HG03575 (cell line): ENCODE measurements around the gene PTPN23.

Experiments
- ATAC-seq: cut with Tn5 transposase; IDR thresholded peaks from one replicate; pipeline ENCODE4 v1.9.1; 2021; ENCODE audit not compliant: unreplicated experiment, insufficient number of reproducible peaks, low FRiP score; ENCODE audit errors: extremely low read depth

Gene PTPN23

GRCh38 chr3:47412842-47413520 lies 32.2 kb downstream of the PTPN23 start:
- no peak for ATAC-seq

DNA sequence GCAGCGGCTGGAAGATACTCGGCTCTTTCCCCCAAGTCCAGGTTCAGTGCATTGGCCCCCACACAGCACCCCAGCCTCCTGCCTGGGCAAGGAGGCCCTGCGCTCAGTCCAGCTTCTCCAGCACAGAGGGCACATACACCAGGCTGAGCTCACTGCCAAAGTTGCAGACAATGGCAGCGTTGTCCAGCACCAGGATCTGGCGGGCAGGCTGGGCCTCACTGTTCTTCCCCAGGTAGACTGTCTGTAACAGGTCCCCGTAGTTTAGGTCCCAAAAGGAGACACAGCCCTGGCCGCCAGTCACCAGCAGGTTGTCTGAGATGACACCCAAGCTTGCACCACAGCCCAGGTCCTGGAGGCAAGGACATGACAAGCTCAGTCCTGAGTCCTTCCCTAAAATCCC lies 32.9 kb downstream of the PTPN23 start:
- no peak for ATAC-seq

DNA sequence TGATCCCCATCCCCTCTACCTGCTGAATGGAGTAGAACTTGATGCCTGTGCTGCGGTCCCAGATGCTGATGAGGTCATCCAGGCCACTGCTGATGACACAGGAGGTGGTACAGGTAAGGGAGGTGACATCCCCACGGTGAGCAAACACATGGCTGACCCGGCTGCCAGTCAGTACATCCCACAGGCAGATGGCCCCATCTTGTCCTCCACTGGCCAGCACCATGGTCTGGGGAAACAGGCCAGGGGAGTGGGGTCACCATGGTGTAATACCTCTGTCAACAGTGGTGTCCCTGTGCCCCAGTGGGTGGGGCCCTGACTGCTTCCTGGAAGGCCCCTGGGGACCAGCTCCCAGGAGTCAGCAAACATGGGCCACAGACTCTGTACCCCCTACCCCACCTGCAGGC lies 33.3 kb downstream of the PTPN23 start:
- no peak for ATAC-seq

DNA sequence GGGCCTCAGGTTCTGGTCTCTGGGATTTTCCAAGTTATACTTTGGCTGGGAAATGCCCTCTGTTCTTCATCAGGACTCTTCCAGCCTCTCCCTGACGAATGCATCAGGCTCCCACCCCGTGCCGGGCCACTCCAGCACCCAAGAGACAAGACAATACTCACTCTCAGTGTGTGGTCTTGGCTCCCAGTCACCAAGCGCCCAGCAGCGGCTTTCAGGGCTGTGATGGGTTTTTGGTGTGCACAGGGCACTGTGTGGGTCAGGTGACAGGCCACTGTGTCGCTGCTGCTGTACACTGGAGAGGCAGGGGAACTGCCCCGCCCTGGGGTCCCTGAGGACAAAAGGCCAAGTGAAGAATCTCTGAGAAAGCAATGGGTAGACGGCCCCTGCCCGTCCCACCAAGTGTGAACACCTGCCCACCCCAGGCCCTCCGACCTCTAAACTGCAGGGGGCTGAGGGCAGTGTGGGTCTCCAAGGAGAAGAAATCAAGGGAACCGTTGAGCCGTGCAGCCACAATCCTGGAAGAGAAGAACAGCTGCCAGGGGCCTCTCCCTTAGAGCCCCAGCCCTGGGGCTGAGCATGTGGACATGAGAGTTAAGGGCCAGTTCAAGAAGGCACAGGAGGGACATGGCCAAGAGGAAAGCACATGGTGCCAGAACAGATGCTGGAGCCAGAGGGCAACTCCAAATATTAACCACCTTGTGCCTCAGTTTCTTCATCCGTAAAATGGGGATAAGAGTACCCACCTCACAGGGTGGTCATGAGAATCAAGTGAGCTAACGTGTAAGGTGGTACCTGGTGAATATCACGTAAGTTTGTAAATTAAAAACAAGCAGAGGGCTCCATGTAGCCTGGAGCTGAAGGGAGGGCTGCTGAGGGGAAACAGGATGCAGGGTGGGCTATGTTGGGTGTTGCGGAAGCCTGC lies 34.1 kb downstream of the PTPN23 start:
- ATAC-seq, result no peak

GRCh38 chr3:47416041-47416440 lies 35.2 kb downstream of the PTPN23 start:
- no peak for ATAC-seq

DNA sequence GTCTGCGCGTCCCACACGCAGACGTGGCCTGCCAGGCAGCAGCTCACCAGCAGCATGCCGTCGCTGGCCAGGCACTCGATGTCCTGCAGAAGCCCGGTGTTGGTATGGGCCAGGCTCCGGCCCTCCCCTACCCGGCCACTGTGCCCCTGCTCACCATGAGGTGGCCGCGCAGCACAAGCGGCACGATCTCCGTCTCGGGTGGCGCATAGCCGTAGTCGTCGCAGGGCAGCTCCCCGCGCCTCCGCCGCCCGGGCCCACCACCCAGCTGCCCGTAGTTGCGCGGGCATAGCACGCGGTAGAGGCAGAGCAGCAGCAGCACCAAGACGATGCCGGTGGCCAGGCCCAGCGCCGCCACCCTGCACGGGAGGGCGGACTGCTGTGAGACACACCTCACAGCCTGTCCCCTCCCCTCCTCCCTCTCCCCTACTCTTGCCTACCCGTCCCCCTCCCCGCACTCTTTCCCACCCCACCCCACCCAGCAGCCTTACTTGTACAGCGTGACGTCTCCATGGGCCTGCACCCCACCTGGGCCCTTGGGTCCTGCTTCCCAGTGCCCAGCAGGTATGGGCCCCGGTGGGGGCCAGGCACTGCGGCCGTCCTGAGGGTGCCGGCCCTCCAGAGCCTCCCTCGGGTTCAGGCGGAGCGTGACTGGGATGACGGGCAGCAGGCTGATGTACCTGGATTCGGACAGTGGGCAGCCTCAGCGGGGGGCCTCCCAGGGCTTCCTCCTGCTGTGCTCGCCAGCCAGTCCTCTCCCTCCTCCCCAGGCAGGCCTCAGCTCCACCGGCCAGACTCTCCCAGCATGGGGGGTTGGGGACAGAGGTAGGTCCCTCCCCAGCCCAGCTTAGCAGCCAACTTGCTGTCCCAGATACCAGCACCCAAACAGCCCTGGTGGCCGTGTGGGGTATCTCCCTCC lies 37.6 kb downstream of the PTPN23 start:
- ATAC-seq, result no peak

- no peak for ATAC-seq
Measured at GRCh38 chr3:47419083-47420043, 38.5 kb downstream of the PTPN23 start.

- no peak for ATAC-seq
Measured at GRCh38 chr3:47420044-47420430, 39.2 kb downstream of the PTPN23 start.

- ATAC-seq, result no peak
Measured at GRCh38 chr3:47420511-47421484, 40.0 kb downstream of the PTPN23 start.

- no peak for ATAC-seq
Measured at GRCh38 chr3:47421741-47422649, 41.2 kb downstream of the PTPN23 start.

- no peak for ATAC-seq
Measured at GRCh38 chr3:47422743-47423142, 41.9 kb downstream of the PTPN23 start.

- ATAC-seq, result no peak
Measured at GRCh38 chr3:47423548-47424145, 42.8 kb downstream of the PTPN23 start.

DNA sequence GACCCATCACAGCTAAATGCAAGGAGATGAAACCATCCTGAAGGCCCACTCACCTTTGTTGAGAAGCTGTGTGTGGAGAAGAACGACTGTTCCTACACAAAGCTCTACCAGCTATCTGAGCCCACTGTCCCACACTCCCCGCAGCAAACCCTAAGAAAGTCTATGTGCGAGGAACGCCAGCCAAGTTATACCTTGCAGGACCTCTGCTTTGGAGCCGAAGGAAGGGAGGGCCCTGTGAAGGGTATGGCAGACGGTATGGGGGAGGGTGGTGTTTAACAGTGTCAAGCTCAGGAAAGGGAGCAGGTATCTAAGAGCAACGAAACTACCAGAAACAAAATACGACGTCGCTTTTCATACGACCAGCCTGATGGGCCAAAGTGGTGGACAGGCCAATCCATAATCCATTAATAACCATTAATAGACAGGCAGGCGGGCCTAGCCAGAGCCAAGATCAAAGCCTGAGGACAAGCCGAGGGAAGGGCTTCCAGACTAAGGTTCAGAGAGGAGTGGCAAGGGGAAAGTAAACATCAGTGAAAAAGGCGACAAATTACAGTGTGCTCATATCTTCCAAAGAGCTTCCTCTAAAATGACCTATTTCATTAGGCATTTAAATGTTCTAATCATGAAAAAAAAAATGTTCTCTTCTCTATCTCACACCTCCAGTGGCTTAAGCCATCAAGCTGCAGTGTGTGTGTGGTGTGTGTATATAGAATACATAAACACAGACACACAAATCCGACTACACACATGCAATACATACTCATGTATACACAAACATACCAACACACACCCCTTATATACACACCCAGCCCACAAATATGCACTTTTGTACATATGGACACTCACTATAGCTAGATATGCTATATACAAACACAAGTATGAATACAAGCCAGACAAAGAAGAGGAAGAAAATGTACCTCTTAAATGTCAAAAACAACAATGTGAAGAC lies 43.9 kb downstream of the PTPN23 start:
- no peak for ATAC-seq

- no peak for ATAC-seq
Measured at GRCh38 chr3:47425383-47425778, 44.6 kb downstream of the PTPN23 start.

GRCh38 chr3:47425959-47426358 lies 45.1 kb downstream of the PTPN23 start:
- ATAC-seq, result no peak
